SH-SY5Y (cell line): ENCODE results near the gene PCSK5.

Source experiments
- GATA2 ChIP-seq: IDR thresholded peaks from 2 replicates; pipeline ENCODE4 v1.6.1; 2011; ENCODE audit warnings: mild to moderate bottlenecking, low read depth, low read length
- GATA3 ChIP-seq: IDR thresholded peaks from 2 replicates; pipeline ENCODE4 v1.6.1; 2011; ENCODE audit warnings: low read depth, mild to moderate bottlenecking, low read length, moderate library complexity

- TF ChIP-seq GATA3 (no peak), GATA2 (no peak)
Measured at GRCh38 chr9:75974016-75974766, 83.7 kb downstream of the PCSK5 start.
